Fibroblast of lung (primary cell): ENCODE data around the gene ZNF581. TPM values are rescaled to one million over a fixed set of nuclear protein-coding genes. Genes with fewer than 3 reads are reported as not detected.

Source experiments
- DNase-seq, 2 donors: peaks; one replicate each; pipeline versions ENCODE4 v3.0.0 to v3.0.0-alpha.2; 2010; ENCODE audit warnings: low read depth in 2 of 2
- H2AFZ ChIP-seq: 2 replicates; pipeline ENCODE4 v1.5.1; 2012; ENCODE audit warnings: low read length, control low read depth, inconsistent platforms
- H3K27ac ChIP-seq: 2 replicates; pipeline ENCODE4 v1.5.1; 2011; ENCODE audit warnings: low read length, control low read depth; ENCODE audit not compliant: insufficient read depth
- H3K27me3 ChIP-seq: 2 replicates; pipeline ENCODE4 v1.5.1; 2011; ENCODE audit warnings: mild to moderate bottlenecking, low read length; ENCODE audit not compliant: control insufficient read depth, insufficient read depth
- H3K36me3 ChIP-seq: 2 replicates; pipeline ENCODE4 v1.5.1; 2011; ENCODE audit warnings: low read length; ENCODE audit not compliant: control insufficient read depth, insufficient read depth
- H3K4me1 ChIP-seq: 2 replicates; pipeline ENCODE4 v1.5.1; 2011; ENCODE audit warnings: low read length; ENCODE audit not compliant: control insufficient read depth, insufficient read depth; ENCODE audit errors: extremely low read depth
- H3K4me2 ChIP-seq: 2 replicates; pipeline ENCODE4 v1.5.1; 2011; ENCODE audit warnings: low read length, control low read depth; ENCODE audit not compliant: insufficient read depth; ENCODE audit errors: extremely low read depth
- H3K4me3 ChIP-seq, 4 experiments: fragments of 200-600 bp in 1 of 4; sonication (generic) in 1 of 4; replicated peaks in 1 of 4; 2 replicates each; pipeline ENCODE4 v1.5.1; 2011 to 2016; ENCODE audit warnings: low read length in 4 of 4, low read depth in 3 of 4, mild to moderate bottlenecking in 3 of 4, control low read depth in 2 of 4, inconsistent platforms in 1 of 4, mixed read lengths in 1 of 4; ENCODE audit not compliant: insufficient read depth in 1 of 4; ENCODE audit errors: control extremely low read depth in 1 of 4
- H3K79me2 ChIP-seq: 2 replicates; pipeline ENCODE4 v1.5.1; 2012; ENCODE audit warnings: mild to moderate bottlenecking, low read length, inconsistent platforms; ENCODE audit not compliant: control insufficient read depth, insufficient read depth
- H3K9ac ChIP-seq: 2 replicates; pipeline ENCODE4 v1.5.1; 2011; ENCODE audit warnings: mild to moderate bottlenecking, low read length, control low read depth; ENCODE audit not compliant: insufficient read depth
- H3K9me3 ChIP-seq: 2 replicates; pipeline ENCODE4 v1.5.1; 2012; ENCODE audit warnings: low read depth, low read length; ENCODE audit not compliant: control insufficient read depth, insufficient read depth
- H4K20me1 ChIP-seq: 2 replicates; pipeline ENCODE4 v1.5.1; 2011; ENCODE audit warnings: low read length; ENCODE audit not compliant: control insufficient read depth, insufficient read depth; ENCODE audit errors: extremely low read depth
- EZH2 ChIP-seq: IDR thresholded peaks from 2 replicates; pipeline ENCODE4 v1.5.1; 2012; ENCODE audit warnings: low read length, control low read depth, mild to moderate bottlenecking; ENCODE audit errors: missing control alignments
- polyA plus RNA-seq, 2 donors: library from polyadenylated mRNA; depleted of rRNA in 1 of 2; stranded (reverse) in 1 of 2; unstranded in 1 of 2; fragments of >200 nt; gene quantifications; 2 replicates each; pipeline ENCODE4 v1.2.1, GENCODE V29; 2011 to 2012; ENCODE audit warnings: missing spikeins in 1 of 2
- total RNA-seq: library from RNA; depleted of rRNA; stranded (reverse); fragments of >200 nt; gene quantifications from 2 replicates; pipeline ENCODE4 v1.2.1, GENCODE V29; 2014
- TF ChIP-seq, protein P1 (sequence below), 2 donors: IDR thresholded peaks in 1 of 2; conservative IDR thresholded peaks in 1 of 2; 1 replicate in 1 of 2; 2 replicates in 1 of 2; pipeline ENCODE4 v1.5.1; 2011 to 2012; ENCODE audit warnings: low read length in 2 of 2, control low read depth in 1 of 2, inconsistent platforms in 1 of 2, low read depth in 1 of 2, mild to moderate bottlenecking in 1 of 2

ZNF581 gene
- total and polyA plus RNA-seq, 2 donors (not counting 1 experiment from before 2014, with no cell fraction given): 9.2 to 33.4 TPM

- Histone ChIP-seq H3K9ac (no peak overlapping the region), H3K4me3 (peak overlapping the region in 2 of 4 experiments; percentile 69 to 79), H3K9me3 (no peaks in the 10 kb centered on the region), H4K20me1 (no peaks in the 10 kb centered on the region), H3K27ac (no peak overlapping the region), H2AFZ (no peak overlapping the region), H3K4me1 (peaks cover 2% of the 10 kb centered on the region), H3K27me3 (no peaks in the 10 kb centered on the region), H3K4me2 (peak overlapping the region; percentile 49), H3K36me3 (peaks cover 18% of the 10 kb centered on the region), H3K79me2 (peaks cover 11% of the 10 kb centered on the region)
- TF ChIP-seq, protein P1, sequence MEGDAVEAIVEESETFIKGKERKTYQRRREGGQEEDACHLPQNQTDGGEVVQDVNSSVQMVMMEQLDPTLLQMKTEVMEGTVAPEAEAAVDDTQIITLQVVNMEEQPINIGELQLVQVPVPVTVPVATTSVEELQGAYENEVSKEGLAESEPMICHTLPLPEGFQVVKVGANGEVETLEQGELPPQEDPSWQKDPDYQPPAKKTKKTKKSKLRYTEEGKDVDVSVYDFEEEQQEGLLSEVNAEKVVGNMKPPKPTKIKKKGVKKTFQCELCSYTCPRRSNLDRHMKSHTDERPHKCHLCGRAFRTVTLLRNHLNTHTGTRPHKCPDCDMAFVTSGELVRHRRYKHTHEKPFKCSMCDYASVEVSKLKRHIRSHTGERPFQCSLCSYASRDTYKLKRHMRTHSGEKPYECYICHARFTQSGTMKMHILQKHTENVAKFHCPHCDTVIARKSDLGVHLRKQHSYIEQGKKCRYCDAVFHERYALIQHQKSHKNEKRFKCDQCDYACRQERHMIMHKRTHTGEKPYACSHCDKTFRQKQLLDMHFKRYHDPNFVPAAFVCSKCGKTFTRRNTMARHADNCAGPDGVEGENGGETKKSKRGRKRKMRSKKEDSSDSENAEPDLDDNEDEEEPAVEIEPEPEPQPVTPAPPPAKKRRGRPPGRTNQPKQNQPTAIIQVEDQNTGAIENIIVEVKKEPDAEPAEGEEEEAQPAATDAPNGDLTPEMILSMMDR (conservative IDR thresholded peaks at IDR 0.05 in 1 of 2, IDR thresholded peaks at IDR 0.05 in 1 of 2; ENCODE audit: low read depth in 1 of 2, low read length in 2 of 2): no peak
- TF ChIP-seq EZH2: no peak
- DNase-seq: no peak
Observed at GRCh38 chr19:55649268-55650125, 6.0 kb downstream of the ZNF581 start.

GRCh38 chr19:55650126-55650557 lies 6.7 kb downstream of the ZNF581 start:
- no peaks in the 10 kb centered on the region for H3K4me1 ChIP-seq
- TF ChIP-seq EZH2: no peak
- TF ChIP-seq, protein P1 (conservative IDR thresholded peaks at IDR 0.05 in 1 of 2, IDR thresholded peaks at IDR 0.05 in 1 of 2; ENCODE audit: low read depth in 1 of 2, low read length in 2 of 2): no peak

GRCh38 chr19:55650602-55651230 lies 7.3 kb downstream of the ZNF581 start:
- Histone ChIP-seq H3K4me3 (no peak overlapping the region), H2AFZ (no peak overlapping the region), H4K20me1 (no peaks in the 10 kb centered on the region), H3K27ac (no peak overlapping the region), H3K9me3 (no peaks in the 10 kb centered on the region), H3K27me3 (no peaks in the 10 kb centered on the region), H3K9ac (no peak overlapping the region), H3K4me1 (no peaks in the 10 kb centered on the region), H3K36me3 (peaks cover 7% of the 10 kb centered on the region), H3K4me2 (no peak overlapping the region), H3K79me2 (peaks cover 7% of the 10 kb centered on the region)
- TF ChIP-seq, protein P1 (conservative IDR thresholded peaks at IDR 0.05 in 1 of 2, IDR thresholded peaks at IDR 0.05 in 1 of 2; ENCODE audit: low read depth in 1 of 2, low read length in 2 of 2): no peak
- no peak for TF ChIP-seq EZH2
- DNase-seq: no peak

More at GRCh38 chr19:55650126-55650557, 6.7 kb downstream of the ZNF581 start:
- no peak overlapping the region for H3K9ac ChIP-seq
- H4K20me1 ChIP-seq: no peaks in the 10 kb centered on the region
- peaks cover 12% of the 10 kb centered on the region for H3K36me3 ChIP-seq
- H3K9me3 ChIP-seq: no peaks in the 10 kb centered on the region
- no peaks in the 10 kb centered on the region for H3K27me3 ChIP-seq
- no peak for DNase-seq
- H3K79me2 ChIP-seq: peaks cover 7% of the 10 kb centered on the region
- H3K4me3 ChIP-seq: no peak overlapping the region
- no peak overlapping the region for H3K4me2 ChIP-seq
- H2AFZ ChIP-seq: no peak overlapping the region
- H3K27ac ChIP-seq: no peak overlapping the region
